Measurements from ENCODE around the gene APOM. TPM values are rescaled to one million over a fixed set of nuclear protein-coding genes. Genes with fewer than 3 reads are reported as not detected.
A peak's percentile ranks its signal among the peaks of the same experiment; 100 is the strongest.

The APOM gene
- polyA plus RNA-seq, 3 donors: 4.2 to 8.3 (median 4.8) TPM

DNA sequence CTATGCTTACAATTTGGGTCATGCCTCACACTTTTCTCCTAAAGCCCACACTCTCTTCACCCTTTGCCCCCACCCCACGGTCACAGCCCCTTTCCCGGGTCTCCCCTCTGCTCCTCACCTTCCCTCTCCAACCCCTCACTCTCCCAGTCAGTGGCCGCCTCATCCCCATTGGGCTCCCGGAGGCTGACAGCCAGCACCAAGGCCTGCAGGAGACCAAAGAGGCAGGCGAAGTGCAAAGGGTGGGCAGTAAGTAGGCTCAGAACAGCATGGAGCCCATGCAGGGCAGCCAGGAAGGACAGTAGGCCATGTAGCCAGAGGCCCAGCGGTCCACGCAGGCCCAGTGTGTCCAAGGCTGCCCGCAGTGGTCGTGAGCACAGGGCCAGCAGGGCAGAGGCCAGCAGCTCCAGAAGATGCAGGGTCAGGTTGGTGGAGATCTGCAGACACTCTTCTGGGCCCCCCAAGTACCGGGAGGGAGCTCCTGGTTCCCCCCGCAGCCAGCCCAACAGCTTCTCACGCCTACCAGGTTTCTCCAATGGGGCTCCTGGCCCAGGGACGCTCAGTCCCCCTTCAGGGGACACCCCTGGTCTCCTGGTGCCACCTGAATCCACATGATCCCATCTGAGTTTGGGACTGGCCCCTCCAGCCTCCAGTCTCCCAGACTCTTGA is 3.4 kb downstream of the APOM start:
- WGBS (ENCODE audit: insufficient coverage): 95% methylated on average over 12 of the region's 13 CpGs
- no peak for DNase-seq
- H3K9me3 ChIP-seq (replicated peaks in 1 of 2; ENCODE audit: control insufficient read depth in 1 of 2, insufficient read depth in 1 of 2, low read length in 2 of 2): no peaks in the 10 kb centered on the region
- Mint-ChIP-seq H3K27me3 (ENCODE audit: low read depth in 3 of 3) (peaks cover 0 to 4% (median 0%) of the 10 kb centered on the region in 3 donors), H3K9me3 (peaks cover 0 to 2% (median 0%) of the 10 kb centered on the region in 7 donors), H3K4me1 (peaks cover 74% of the 10 kb centered on the region), H3K4me3 (peak overlapping the region; percentile 93 to 97), H3K36me3 (peaks cover 43 to 71% of the 10 kb centered on the region in 2 donors), H3K27ac (peak overlapping the region; percentile 92 to 97 (median 95))
- H3K4me3 ChIP-seq (replicated peaks in 1 of 3; ENCODE audit: low read depth in 2 of 3, low read length in 3 of 3): peak overlapping the region in 2 of 3 experiments; percentile 71 to 89
- intact Hi-C loops (cut with micrococcal nuclease): no loop called here
- H3K27me3 ChIP-seq (ENCODE audit: control insufficient read depth in 2 of 2, insufficient read depth in 2 of 2, low read length in 2 of 2): no peaks in the 10 kb centered on the region
- peaks cover 50 to 68% of the 10 kb centered on the region in 2 donors for H3K4me1 ChIP-seq (ENCODE audit: control insufficient read depth in 1 of 2, insufficient read depth in 2 of 2, low read length in 2 of 2)
- TF ChIP-seq, protein P1, sequence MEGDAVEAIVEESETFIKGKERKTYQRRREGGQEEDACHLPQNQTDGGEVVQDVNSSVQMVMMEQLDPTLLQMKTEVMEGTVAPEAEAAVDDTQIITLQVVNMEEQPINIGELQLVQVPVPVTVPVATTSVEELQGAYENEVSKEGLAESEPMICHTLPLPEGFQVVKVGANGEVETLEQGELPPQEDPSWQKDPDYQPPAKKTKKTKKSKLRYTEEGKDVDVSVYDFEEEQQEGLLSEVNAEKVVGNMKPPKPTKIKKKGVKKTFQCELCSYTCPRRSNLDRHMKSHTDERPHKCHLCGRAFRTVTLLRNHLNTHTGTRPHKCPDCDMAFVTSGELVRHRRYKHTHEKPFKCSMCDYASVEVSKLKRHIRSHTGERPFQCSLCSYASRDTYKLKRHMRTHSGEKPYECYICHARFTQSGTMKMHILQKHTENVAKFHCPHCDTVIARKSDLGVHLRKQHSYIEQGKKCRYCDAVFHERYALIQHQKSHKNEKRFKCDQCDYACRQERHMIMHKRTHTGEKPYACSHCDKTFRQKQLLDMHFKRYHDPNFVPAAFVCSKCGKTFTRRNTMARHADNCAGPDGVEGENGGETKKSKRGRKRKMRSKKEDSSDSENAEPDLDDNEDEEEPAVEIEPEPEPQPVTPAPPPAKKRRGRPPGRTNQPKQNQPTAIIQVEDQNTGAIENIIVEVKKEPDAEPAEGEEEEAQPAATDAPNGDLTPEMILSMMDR (IDR thresholded peaks at IDR 0.05): no peak
- H2AFZ ChIP-seq (ENCODE audit: insufficient read depth, low read depth, low read length, poor library complexity, severe bottlenecking): no peak overlapping the region
- peaks cover 26% of the 10 kb centered on the region for H4K20me1 ChIP-seq (ENCODE audit: insufficient read depth, low read length)
- H3K4me2 ChIP-seq (replicated peaks; ENCODE audit: extremely low read depth, low read length, poor library complexity, severe bottlenecking): peak overlapping the region; percentile 87
- H3K27ac ChIP-seq (ENCODE audit: low read depth in 1 of 2, low read length in 2 of 2): peak overlapping the region; percentile 70 to 80
- H3K79me2 ChIP-seq (ENCODE audit: insufficient read depth, low read length): peaks cover 87% of the 10 kb centered on the region
- H3K36me3 ChIP-seq (replicated peaks in 1 of 2; ENCODE audit: control insufficient read depth in 1 of 2, insufficient read depth in 2 of 2, low read length in 2 of 2): peaks cover 15 to 57% of the 10 kb centered on the region in 2 donors
- H3K9ac ChIP-seq (ENCODE audit: insufficient read depth, low read length, poor library complexity, severe bottlenecking): peak overlapping the region; percentile 77

GRCh38 chr6:31659649-31660380 is 4.1 kb downstream of the APOM start:
- Histone ChIP-seq H4K20me1 (ENCODE audit: insufficient read depth, low read length) (peaks cover 26% of the 10 kb centered on the region), H2AFZ (ENCODE audit: insufficient read depth, low read depth, low read length, poor library complexity, severe bottlenecking) (peak overlapping the region; percentile 78), H3K79me2 (ENCODE audit: insufficient read depth, low read length) (peaks cover 87% of the 10 kb centered on the region), H3K36me3 (replicated peaks in 1 of 2; ENCODE audit: control insufficient read depth in 1 of 2, insufficient read depth in 2 of 2, low read length in 2 of 2) (peaks cover 15 to 57% of the 10 kb centered on the region in 2 donors), H3K27ac (ENCODE audit: low read depth in 1 of 2, low read length in 2 of 2) (peak overlapping the region; percentile 70 to 80), H3K27me3 (ENCODE audit: control insufficient read depth in 2 of 2, insufficient read depth in 2 of 2, low read length in 2 of 2) (no peaks in the 10 kb centered on the region), H3K4me3 (replicated peaks in 1 of 3; ENCODE audit: low read depth in 2 of 3, low read length in 3 of 3) (peak overlapping the region; percentile 71 to 89 (median 79)), H3K4me1 (ENCODE audit: control insufficient read depth in 1 of 2, insufficient read depth in 2 of 2, low read length in 2 of 2) (peaks cover 55 to 75% of the 10 kb centered on the region in 2 donors), H3K9me3 (replicated peaks in 1 of 2; ENCODE audit: control insufficient read depth in 1 of 2, insufficient read depth in 1 of 2, low read length in 2 of 2) (no peaks in the 10 kb centered on the region), H3K9ac (ENCODE audit: insufficient read depth, low read length, poor library complexity, severe bottlenecking) (peak overlapping the region; percentile 77), H3K4me2 (replicated peaks; ENCODE audit: extremely low read depth, low read length, poor library complexity, severe bottlenecking) (peak overlapping the region; percentile 87)
- H3K4me3 Mint-ChIP-seq: peak overlapping the region; percentile 93 to 97
- TF ChIP-seq, protein P1 (IDR thresholded peaks at IDR 0.05): no peak
- WGBS (ENCODE audit: insufficient coverage): 34% methylated on average over 10 of the region's 13 CpGs
- H3K27ac Mint-ChIP-seq: peak overlapping the region; percentile 92 to 97 (median 95)
- peak in 2 of 3 donors; percentile 40 to 53 for DNase-seq
- H3K36me3 Mint-ChIP-seq: peaks cover 46 to 74% of the 10 kb centered on the region in 2 donors
- H3K9me3 Mint-ChIP-seq: peaks cover 0 to 2% (median 0%) of the 10 kb centered on the region in 7 donors
- intact Hi-C loops (cut with micrococcal nuclease): loop anchor here in 1 of 2 donors (5.0 kb wide), 1 partner anchor 113 kb away; the partner anchor contains the start of genes ATP6V1G2 and NFKBIL1
- H3K4me1 Mint-ChIP-seq: peaks cover 80% of the 10 kb centered on the region
- H3K27me3 Mint-ChIP-seq (ENCODE audit: low read depth in 3 of 3): peaks cover 0 to 4% (median 0%) of the 10 kb centered on the region in 3 donors
